ENCODE results near the gene MYLK. TPM values are rescaled to one million over a fixed set of nuclear protein-coding genes. Genes with fewer than 3 reads are reported as not detected.

MYLK gene
- polyA plus RNA-seq, 3 donors = 125 to 143 (median 136) TPM

DNA sequence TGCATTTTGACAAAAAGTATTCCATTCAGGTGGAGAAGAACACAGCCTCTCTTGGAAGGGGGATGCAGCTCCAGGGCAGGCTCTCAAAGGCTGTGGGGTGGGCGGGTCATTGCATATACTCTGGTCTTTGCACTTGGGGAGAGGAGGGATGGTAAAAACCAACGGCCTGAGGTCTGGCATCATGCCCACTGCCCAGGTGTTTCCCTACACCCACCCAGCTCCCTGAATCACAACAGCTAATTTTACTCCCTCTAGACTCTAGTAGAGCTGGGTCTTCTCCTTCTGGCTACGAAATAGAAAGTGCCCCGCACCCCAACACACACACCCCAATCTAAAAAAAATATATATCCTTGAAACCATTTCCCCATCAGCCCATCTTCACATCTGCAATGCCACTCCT is 1.0 kb downstream of the MYLK start:
- no peak for DNase-seq (ENCODE audit: extremely low read depth in 1 of 11, low read depth in 9 of 11, low spot score in 4 of 11)

DNA sequence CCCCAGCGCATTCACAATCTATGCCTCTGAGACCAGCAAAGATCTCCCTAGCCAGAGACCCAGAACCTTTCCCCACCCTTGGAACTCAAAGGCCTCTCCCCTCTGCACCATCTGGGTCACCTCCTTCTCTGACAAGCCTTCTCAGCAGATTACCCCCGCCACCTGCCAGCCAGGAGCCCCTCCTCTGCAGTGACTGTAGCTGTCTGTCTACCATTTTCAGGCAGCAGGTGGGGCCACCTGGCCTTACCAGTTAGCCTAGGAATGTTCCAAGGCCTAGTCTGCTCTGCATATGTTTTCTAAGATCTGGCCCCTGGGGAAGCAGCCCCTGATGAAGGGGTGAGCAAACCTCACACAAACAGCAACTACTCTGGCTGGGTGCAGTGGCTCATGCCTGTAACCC is 2.4 kb downstream of the MYLK start:
- DNase-seq (ENCODE audit: extremely low read depth in 1 of 11, low read depth in 9 of 11, low spot score in 4 of 11) = no peak

DNA sequence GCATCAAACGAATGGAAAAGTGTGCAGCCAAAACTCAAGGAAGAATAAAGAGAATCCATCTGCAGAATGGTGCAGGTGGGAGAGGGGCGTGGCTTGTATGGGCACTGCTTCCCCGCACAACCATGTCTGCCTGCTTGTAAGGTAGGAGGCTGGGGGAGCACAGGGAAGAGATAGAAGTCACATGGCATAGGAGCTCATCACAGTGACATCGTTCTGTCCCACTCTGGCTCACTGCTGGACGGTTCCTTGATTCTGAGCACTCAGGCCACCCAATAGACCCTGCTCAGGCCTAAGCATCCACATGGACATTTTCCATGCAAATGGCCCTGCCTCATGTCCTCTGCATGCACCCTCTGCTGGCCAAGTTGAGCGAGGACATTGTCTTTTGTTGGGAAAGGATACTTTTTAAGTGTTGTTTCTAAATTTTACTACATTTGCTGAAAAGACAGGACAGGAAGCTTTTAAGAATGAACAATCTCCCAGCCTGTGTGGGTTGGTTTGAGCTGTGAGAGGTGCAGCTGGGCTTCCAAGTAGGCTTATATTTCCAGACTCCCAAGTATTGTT is 3.1 kb downstream of the MYLK start:
- DNase-seq (ENCODE audit: extremely low read depth in 1 of 11, low read depth in 9 of 11, low spot score in 4 of 11) = no peak

DNA sequence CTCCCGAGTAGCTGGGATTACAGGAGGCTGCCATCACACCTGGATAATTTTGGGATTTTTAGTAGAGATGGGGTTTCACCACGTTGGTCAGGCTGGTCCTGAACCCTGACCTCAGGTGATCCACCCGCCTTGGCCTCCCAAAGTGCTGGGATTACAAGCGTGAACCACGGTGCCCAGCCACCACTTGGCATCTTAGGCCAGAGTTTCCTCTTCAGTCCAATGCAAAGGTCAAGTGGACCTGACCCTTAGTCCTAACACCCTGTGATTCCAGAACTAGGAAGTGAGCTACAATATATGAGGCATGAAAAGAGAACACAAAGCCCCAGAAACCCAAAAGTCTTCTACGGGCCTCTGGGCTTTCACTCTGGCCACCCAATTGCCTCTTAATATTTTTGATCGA is 5.3 kb downstream of the MYLK start:
- no peak for DNase-seq (ENCODE audit: extremely low read depth in 1 of 11, low read depth in 9 of 11, low spot score in 4 of 11)

DNA sequence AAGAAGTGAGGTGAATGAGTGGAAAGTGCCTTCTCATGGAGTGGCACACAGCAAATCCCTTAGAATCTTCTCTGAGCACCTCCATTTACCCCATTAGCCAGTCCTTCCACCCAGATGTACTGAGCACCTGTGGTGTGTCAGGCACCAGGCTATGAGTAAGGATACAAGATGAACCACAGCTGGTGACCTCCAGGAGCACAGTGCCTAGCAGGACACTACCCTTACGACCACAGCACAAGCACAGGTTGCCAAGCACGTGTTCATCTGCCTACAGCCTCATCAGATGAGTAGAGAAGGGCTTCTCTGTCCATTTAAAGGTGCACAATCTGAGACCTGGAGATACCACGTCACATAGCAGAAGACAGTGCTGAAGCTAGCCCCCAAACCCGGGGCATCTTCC is 6.2 kb downstream of the MYLK start:
- DNase-seq (ENCODE audit: extremely low read depth in 1 of 11, low read depth in 9 of 11, low spot score in 4 of 11) = no peak

DNA sequence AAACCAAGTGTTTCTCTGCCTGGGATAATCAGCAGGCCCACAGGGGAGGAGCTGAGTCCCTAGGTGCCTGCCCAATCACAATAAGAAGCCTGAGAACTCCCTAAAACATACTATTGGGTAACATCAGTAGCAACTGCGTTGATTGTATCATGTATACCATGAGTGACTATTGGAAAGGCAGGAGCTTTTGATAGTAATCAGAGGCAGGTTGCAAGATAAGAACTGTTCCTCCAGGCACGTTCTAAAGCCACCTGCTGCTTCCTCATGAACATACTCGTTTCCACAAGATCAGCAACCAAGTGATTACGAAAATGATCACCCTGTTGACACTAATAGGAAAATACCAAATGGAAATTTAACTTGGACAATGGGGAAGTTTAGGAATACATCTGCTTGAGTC is 6.7 kb downstream of the MYLK start:
- DNase-seq (ENCODE audit: extremely low read depth in 1 of 11, low read depth in 9 of 11, low spot score in 4 of 11) = no peak

DNA sequence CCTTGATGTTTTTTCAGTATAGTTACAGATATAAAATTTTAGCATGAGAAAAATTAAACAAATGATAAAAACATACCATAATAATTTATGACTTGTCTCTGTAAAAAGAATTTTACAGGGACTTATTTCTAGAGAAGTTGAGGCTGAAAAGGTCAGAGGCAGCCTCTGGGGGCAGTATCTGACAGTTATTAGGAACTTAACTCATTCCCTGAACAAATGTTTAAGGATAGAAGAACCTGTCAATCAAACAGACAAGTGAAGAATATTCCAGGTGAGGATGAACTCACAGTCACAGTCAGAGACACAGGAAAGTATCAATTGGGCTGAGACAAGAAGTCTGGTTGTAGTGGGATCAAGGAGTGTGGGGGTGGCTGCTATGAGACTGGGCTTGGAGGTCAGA is 7.3 kb downstream of the MYLK start:
- no peak for DNase-seq (ENCODE audit: extremely low read depth in 1 of 11, low read depth in 9 of 11, low spot score in 4 of 11)

DNA sequence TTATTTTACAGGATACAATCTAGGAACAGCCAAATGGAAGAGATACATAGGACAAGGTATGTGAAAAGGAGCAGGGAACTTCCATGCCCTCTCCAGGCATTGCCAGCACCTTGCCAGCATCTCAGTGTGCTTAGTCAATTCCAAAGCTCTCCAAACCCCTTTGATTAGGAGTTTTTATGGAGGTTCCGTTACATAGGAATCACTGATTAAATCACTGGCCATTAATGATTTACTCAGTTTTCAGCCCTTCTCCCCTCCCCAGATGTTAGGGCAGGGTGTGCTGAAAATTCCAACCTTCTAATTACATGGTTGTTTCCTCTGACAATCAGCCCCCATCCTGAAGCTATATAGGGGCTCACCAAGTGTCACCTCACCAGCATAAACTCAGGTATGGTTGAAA is 11.5 kb downstream of the MYLK start:
- no peak for DNase-seq (ENCODE audit: extremely low read depth in 1 of 11, low read depth in 9 of 11, low spot score in 4 of 11)

DNA sequence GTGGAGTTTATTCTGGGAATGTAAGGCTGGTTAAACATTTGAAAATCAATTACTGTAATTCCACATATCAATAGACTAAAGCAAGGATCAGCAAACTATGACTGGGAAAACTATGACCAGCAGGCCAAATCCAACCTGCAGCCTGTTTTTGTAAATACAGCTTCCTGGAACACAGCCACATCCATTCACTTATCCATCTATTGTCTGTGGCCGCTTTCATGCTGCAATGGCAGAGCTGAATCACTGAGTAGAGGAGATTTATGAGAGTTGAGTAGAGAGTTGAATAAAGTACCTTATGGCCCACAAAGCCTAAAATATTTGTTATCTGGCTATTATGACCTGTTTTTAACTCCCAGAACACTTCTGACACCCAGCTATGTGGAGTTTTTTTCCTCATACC is 12.2 kb downstream of the MYLK start:
- no peak for DNase-seq (ENCODE audit: extremely low read depth in 1 of 11, low read depth in 9 of 11, low spot score in 4 of 11)

DNA sequence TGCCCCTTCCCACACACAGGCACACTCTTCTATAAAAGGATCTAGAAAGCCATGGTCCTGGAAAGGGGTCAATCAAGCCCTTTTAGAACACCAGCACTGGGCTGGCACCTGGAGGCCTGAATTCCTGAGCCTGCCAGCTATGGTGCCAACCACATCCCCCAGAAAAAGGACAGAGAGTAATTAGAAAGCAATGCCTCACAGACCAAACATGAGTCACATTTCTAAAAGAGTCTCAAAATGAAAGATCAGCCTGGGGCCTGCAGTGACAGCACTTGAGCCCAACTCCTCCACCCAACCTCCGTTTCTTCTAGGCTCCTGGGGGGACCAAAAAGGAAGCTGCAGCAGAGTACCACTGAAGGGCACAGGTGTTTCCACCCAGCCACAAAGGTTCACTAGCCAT is 14.1 kb downstream of the MYLK start:
- DNase-seq (ENCODE audit: extremely low read depth in 1 of 11, low read depth in 9 of 11, low spot score in 4 of 11) = no peak

DNA sequence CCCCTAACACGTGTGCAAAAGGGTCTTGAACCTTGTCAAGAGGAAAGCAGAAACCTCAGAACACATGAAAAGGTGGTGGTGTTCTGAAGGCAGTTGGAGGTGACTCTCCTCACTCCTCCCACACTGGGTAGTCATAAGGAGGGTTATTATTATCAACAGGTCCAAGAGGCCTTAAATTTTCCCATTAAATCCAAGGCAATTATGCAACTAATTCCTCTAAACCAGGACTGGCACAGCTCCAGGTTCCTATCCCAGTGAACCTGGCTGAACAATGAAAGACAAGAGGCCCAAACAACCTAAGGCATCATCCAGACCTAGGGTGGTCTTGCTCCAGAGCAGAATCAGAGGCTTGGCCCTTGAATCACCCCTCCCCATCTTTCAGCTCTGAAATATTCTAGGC is 15.0 kb downstream of the MYLK start:
- no peak for DNase-seq (ENCODE audit: extremely low read depth in 1 of 11, low read depth in 9 of 11, low spot score in 4 of 11)

DNA sequence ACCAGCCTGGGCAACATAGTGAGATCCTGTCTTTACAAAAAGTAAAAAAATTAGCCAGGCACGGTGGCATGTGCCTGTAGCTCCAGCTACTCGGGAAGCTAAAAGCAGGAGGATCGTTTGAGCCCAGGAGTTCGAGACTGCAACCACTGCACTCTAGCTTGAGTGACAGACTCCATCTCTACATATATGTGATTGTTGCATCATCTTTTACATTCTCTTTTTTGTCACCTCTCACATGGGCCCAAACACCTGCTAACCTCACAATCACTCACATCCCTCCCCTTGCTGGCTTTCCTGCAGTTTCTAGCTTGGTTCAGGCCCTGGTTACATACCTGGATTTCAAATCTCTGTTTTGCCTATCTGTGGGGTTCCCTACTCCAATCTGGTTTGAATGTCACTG is 19.4 kb downstream of the MYLK start:
- DNase-seq (ENCODE audit: extremely low read depth in 1 of 11, low read depth in 9 of 11, low spot score in 4 of 11) = no peak

DNA sequence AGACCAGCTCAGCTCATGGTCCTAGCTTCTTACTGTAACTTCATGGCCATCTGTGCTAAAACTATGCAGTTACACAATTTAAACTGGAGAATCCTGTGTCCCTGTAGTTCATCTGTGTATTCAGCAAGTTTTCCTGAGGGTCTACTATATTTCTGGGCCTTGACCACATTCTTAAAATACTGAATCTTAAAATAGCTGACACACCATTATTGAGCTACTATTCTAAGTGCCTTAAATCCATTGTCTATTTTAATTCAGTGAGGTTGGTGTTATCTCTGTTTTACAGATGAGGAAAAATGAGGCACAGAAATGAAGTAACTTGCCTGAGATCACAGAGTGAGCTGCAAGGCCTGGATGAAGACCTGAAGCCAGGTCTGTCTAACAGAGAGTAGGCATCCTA is 22.0 kb downstream of the MYLK start:
- no peak for DNase-seq (ENCODE audit: extremely low read depth in 1 of 11, low read depth in 9 of 11, low spot score in 4 of 11)

DNA sequence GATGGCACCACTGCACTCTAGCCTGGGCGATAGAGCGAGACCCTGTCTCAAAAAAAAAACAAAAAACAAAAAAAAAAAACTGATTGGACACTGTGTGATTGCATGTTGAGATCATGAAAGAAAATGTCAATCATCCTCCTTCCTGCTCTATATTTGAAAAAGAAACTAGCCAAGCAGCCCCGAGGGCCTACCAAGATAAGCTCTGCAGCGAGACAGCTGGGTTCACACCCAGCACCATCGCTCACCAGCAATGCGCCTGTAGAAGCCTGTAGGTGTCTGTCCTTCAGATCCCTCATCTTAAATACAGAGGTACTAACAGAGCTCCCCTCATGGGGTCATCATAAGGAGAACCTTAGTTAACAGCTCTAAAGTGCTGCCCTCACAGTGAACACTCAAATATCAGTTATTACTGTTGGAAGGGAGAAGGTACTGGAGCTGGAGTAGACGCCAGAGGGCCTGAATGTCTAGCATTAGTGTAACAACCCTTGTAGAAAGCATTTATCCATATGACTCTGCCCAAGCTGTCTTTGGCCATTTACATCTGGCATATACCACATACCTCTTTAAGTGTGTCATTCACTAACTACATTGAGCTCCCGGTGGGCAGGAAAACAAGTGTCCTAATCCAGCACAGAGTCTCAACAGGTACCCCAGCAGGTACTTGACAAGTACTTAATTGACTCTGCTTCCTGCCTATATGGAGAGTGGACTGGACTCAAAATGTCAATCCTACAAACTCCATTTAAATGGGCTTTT is 22.9 kb downstream of the MYLK start:
- no peak for DNase-seq (ENCODE audit: extremely low read depth in 1 of 11, low read depth in 9 of 11, low spot score in 4 of 11)

DNA sequence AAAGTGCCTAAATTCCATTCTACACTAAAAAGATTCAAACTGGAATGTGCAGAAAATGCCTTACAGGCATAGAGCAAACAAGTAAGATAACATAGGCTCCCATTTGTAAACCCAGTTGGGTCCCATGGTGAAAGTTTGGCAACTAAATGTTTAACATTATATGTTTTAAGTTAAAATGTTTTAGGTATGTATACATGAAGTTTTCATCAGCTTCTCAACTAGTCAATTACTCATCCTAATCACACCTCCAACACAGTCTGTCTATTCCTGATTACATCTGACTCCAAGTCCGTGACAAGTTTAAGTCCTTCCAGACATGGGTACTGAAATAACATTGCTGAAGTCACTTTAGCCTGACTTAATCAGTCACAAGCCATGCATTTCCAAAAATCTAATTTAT is 25.0 kb downstream of the MYLK start:
- DNase-seq (ENCODE audit: extremely low read depth in 1 of 11, low read depth in 9 of 11, low spot score in 4 of 11) = no peak

DNA sequence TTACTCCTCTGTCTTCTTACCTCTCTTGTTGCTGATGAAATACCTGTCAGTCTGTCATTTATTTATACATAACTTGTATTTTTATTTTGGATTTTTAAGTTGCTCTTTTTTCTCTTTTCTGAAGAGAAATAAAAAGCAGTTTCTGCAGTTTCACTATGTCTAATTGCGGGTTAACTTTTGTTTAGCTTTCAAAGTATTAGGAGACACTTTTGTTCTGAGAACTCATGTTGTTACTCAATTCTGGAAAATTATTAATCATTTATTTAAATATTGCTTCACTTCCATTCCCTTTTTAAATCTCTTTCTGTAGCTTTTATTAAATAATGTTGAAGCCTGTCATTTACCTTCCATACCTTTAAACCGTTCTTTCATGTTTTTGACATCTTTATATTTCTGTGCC is 29.2 kb downstream of the MYLK start:
- DNase-seq (ENCODE audit: extremely low read depth in 1 of 11, low read depth in 9 of 11, low spot score in 4 of 11) = no peak

DNA sequence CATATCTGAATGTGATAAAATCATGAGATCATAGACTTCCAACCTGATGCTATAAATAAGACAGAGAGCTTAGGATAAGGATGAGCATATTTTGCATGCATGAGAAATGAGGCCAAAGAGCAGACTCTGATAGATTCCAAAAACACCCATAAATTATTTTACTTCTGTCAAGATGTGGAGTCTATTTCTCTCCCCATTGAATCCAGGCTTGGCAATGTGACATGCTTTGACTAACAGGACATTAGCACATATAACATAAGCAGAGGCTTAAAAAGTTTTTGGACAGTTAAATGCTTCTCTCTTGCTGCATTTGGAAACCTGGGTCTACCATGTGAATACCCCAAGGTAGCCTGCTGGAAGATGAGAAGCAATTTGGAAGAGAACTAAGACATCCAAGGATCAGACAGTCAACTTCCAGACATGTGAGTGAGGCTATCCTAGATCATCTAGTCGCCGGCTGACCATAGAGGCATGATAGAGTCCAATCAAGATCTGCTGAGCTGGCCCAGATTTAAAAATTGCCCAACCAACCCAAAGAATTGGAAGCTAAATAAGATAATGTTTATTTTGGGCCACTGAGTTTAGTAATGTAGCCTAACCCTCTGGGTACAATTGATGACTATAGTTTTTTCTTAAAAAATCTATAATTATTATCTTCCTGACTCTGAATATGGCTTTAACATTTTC is 30.3 kb downstream of the MYLK start:
- DNase-seq (ENCODE audit: extremely low read depth in 1 of 11, low read depth in 9 of 11, low spot score in 4 of 11) = no peak

DNA sequence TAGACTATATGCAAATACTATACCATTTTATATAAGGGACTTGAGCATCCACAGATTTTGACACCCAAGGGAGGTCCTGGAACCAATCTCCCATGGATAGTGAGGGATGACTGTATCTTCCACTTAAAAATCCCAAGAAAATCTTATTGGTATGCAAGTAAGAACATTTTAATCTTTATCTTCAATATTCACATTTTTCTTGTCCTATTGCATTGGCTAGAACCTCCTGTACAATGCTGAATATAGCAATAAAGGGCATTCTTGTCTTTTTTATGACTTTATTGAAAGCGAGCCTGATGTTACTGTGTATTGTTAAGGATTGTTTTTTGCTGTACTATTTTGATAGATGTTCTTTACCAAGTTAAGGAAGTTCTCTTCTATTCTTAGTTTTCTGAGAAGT is 36.9 kb downstream of the MYLK start:
- DNase-seq (ENCODE audit: extremely low read depth in 1 of 11, low read depth in 9 of 11, low spot score in 4 of 11) = no peak

DNA sequence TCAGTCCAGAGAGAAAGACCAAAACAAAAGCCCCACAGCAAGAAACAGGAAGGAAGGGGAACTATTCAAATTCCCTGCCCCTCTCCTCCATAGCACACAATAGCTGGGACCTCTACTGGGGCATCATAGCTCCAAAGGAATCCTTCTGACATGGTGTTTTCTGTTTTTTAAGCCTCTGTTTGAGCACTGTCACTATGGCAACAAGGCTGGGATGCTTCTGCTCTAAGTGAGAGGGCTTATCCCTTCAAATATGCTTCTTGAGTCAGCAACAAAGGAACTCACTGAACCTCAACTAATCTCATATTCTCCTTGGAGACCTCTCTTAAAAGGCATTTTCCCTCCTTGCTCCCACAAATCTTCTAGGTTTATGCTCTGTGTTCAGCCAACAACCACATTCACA is 40.5 kb downstream of the MYLK start:
- DNase-seq (ENCODE audit: extremely low read depth in 1 of 11, low read depth in 9 of 11, low spot score in 4 of 11) = no peak

DNA sequence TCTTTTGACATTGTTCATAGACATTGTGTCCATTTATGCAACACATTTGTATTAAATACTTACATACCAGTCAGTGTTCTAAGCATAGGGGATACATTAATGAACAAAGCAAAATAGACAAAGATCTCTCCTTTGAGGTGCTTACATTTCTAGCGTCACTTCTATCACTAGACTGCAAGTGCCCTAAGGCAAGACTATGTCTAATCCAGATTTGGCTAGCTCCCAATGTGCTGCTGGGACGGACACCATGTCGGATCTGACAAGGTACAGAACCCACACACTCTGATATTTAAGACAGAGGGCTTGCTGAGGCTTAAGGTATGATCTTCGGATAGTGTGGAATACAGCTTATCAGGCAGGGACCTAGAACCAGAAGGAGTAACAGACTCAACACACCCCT is 41.4 kb downstream of the MYLK start:
- no peak for DNase-seq (ENCODE audit: extremely low read depth in 1 of 11, low read depth in 9 of 11, low spot score in 4 of 11)

Data from renal cortex interstitium (tissue), 11 donors.